AG04449 (cell line): ENCODE data around the gene RINT1.
"Not testable (repeated sequence)": the region's sequence is repeated elsewhere in the genome, so short reads cannot be mapped to it uniquely, and the experiment has no call there.

Experiments used
- CTCF ChIA-PET: fragments of 350-600 bp; formaldehyde crosslinking; extraction: SDS; loops from one replicate; lab custom pipeline; 2021; ENCODE audit warnings: antibody characterized with exemption; lab: Yijun Ruan, JAX
- POLR2A ChIA-PET: fragments of 400-600, 350-600 bp; formaldehyde crosslinking; extraction: SDS; loops from one replicate; lab custom pipeline; 2020; ENCODE audit warnings: antibody characterized with exemption, inconsistent platforms; lab: Yijun Ruan, JAX
- DNase-seq: peaks from one replicate; pipeline ENCODE4 v3.0.0-alpha.2; 2010; ENCODE audit warnings: low read depth, low spot score
- H3K4me3 ChIP-seq: 2 replicates; pipeline ENCODE4 v1.5.1; 2011; ENCODE audit warnings: low read depth, mild to moderate bottlenecking, control low read depth, low read length
- TF ChIP-seq, protein P1 (sequence below): IDR thresholded peaks from one replicate; pipeline ENCODE4 v1.5.1; 2011; ENCODE audit warnings: mild to moderate bottlenecking, moderate library complexity, low read length, control low read depth, inconsistent platforms; ENCODE audit not compliant: insufficient read depth; ENCODE audit errors: missing control alignments

The RINT1 gene

GRCh38 chr7:105496521-105496920, 35.5 kb upstream of the RINT1 start:
- TF ChIP-seq, protein P1, sequence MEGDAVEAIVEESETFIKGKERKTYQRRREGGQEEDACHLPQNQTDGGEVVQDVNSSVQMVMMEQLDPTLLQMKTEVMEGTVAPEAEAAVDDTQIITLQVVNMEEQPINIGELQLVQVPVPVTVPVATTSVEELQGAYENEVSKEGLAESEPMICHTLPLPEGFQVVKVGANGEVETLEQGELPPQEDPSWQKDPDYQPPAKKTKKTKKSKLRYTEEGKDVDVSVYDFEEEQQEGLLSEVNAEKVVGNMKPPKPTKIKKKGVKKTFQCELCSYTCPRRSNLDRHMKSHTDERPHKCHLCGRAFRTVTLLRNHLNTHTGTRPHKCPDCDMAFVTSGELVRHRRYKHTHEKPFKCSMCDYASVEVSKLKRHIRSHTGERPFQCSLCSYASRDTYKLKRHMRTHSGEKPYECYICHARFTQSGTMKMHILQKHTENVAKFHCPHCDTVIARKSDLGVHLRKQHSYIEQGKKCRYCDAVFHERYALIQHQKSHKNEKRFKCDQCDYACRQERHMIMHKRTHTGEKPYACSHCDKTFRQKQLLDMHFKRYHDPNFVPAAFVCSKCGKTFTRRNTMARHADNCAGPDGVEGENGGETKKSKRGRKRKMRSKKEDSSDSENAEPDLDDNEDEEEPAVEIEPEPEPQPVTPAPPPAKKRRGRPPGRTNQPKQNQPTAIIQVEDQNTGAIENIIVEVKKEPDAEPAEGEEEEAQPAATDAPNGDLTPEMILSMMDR = no peak

DNA sequence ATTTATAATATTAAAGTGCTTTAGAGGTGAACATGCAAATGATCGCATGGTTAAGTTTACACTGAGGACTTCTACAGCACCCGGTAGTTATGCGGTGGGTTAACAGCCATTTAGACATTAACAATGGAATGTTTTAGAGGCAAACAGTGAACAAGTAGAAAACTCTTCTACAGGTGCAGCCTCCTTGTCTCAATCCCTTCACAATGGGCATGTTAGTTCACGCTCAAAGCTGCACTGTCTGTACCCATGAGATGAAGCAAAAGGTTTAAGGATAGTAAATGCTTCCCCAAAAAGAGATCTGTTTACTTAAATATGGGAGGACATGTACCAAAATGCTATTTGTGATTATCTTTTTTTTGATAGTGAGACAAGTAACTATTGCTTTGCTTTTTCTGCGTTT, 35.0 kb upstream of the RINT1 start:
- no peak for DNase-seq
- no peak overlapping the region for H3K4me3 ChIP-seq
- TF ChIP-seq, protein P1 = no peak
- ChIA-PET CTCF (interaction anchor here (0.5 to 1.2 kb wide), 3 partner anchors 24 to 600 kb away, joined by 3 to 4 read pairs (median 3); no protein-coding TSS in a partner anchor), POLR2A (no interaction called here)

More at GRCh38 chr7:105496521-105496920, 35.5 kb upstream of the RINT1 start:
- ChIA-PET CTCF (interaction anchor here (0.5 to 2.1 kb wide), 5 partner anchors 35 to 600 kb away, joined by 3 to 6 read pairs (median 4); partner anchors contain the start of gene RINT1), POLR2A (no interaction called here)
- no peak overlapping the region for H3K4me3 ChIP-seq
- peak; percentile 19 for DNase-seq

GRCh38 chr7:105502173-105502572, 29.8 kb upstream of the RINT1 start:
- DNase-seq = no peak
- ChIA-PET CTCF (interaction anchor here (1.1 to 1.7 kb wide), 2 partner anchors 12 to 29 kb away, joined by 3 to 4 read pairs; no protein-coding TSS in a partner anchor), POLR2A (no interaction called here)
- no peak overlapping the region for H3K4me3 ChIP-seq
- TF ChIP-seq, protein P1 = no peak

GRCh38 chr7:105512415-105512814, 19.6 kb upstream of the RINT1 start:
- ChIA-PET POLR2A (no interaction called here), CTCF (interaction anchor here (1.3 to 1.7 kb wide), 2 partner anchors 15 to 19 kb away, joined by 3 to 5 read pairs; no protein-coding TSS in a partner anchor)
- no peak overlapping the region for H3K4me3 ChIP-seq
- no peak for DNase-seq
- TF ChIP-seq, protein P1 = no peak

DNA sequence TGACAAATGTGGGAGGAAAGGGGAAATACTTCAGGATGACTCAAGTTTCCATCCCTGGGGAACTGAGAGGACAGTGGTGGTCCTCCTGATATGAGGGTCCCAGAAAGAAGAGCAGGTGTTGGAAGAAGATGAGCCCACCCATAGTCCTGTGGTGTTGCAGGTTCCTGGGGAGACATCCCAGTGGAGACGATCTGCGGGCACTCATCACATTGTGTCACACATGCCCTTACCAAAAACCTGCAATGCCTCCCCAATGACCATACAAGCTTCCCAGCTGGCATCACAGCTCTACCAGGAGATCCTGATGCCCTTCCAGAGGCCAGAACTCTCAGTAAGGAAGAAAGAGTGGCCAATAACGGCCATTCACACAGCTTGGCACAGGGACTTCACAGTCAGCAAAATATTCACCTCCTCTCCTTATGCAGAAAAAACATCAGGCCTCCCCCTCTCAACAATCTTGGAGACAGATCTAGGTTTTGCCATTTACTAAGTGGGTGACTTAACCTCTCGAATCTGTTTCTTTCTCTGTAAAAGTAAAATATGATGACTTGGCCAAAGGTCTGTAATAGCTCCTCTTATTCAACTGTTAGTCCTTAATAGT, 19.0 kb upstream of the RINT1 start:
- POLR2A ChIA-PET = no interaction called here
- no peak for DNase-seq
- CTCF ChIA-PET = interaction anchor here (1.6 kb wide), 1 partner anchor 11 kb away, joined by 4 read pairs; no protein-coding TSS in a partner anchor
- no peak overlapping the region for H3K4me3 ChIP-seq
- TF ChIP-seq, protein P1 = no peak

- CTCF ChIA-PET = interaction anchor here (1.4 kb wide), 1 partner anchor 16 kb away, joined by 6 read pairs; the partner anchor contains the start of gene RINT1
- POLR2A ChIA-PET = not testable (repeated sequence)
Observed at GRCh38 chr7:105515610-105516009, 16.4 kb upstream of the RINT1 start.

More at GRCh38 chr7:105515610-105516009, 16.4 kb upstream of the RINT1 start:
- not testable (repeated sequence) for H3K4me3 ChIP-seq, DNase-seq
